Measurements from ENCODE around the gene SLC25A48.

SLC25A48 gene

DNA sequence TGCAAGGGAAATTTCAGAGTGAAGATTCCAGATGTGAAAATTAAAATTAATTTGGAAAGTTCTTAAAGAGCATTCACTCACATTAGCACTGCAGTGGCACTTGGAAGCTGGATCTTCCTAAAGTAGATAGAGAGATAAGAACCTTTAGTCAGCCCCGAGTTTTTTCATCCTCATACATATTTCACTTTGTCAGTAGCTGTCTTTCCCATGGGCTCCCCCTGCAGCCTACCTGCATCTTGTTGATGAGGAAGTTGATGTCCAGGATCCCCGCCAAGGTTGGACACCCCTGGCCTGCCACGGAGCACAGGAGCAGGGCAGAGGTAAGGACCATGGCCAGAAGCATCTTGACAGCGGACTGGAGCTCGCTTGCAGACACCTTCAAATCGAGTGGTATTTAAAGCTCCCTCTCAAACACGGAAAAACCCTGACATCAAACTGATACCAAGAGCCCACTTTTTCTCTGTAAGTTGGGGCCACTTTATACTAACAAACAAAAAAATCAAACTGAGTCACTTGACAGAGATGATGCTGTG is 61.1 kb downstream of the SLC25A48 start, which contains the start of gene IL9:
TSS of gene IL9 (minus strand) at position 368 of the 533 bp plus-strand sequence. CDS start at position 343, 25 bp downstream.
- no peak for DNase-seq (ENCODE audit: low spot score in 2 of 2)
- ATAC-seq (replicated peaks; ENCODE audit: extremely low read depth, poor library complexity, severe bottlenecking) = no peak
- Mint-ChIP-seq H3K36me3 (ENCODE audit: insufficient read depth) (no peaks in the 10 kb centered on the region), H3K27ac (ENCODE audit: low read depth) (no peak within 1 kb of the TSS), H3K9me3 (no peaks in the 10 kb centered on the region), H3K4me1 (peaks cover 9% of the 10 kb centered on the region), H3K4me3 (no peak within 1 kb of the TSS), H3K27me3 (peaks cover 78% of the 10 kb centered on the region)

DNA sequence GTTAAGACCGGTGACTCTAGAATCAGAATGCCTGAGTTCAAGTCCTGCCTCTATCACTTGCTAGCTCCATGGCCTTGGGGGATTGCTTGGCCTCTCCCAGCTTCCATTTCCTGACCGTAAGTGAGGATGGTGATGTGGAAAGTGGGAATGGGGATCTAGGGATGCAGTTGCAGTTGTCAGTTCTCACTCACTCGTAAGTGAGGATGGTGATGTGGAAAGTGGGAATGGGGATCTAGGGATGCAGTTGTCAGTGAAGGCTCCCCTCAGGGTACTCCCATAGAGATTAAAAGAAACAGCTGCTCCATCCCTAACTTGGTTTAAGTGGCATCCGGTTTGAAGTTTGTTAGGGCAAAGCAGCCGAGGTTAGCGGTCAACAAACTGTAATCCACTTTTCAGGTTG is 64.2 kb downstream of the SLC25A48 start:
- no peaks in the 10 kb centered on the region for H3K36me3 Mint-ChIP-seq (ENCODE audit: insufficient read depth)
- H3K4me3 Mint-ChIP-seq = no peak overlapping the region
- H3K4me1 Mint-ChIP-seq = no peaks in the 10 kb centered on the region
- DNase-seq (ENCODE audit: low spot score in 2 of 2) (no peak), ATAC-seq (replicated peaks; ENCODE audit: extremely low read depth, poor library complexity, severe bottlenecking) (no peak)
- no peaks in the 10 kb centered on the region for H3K9me3 Mint-ChIP-seq
- peaks cover 81% of the 10 kb centered on the region for H3K27me3 Mint-ChIP-seq
- H3K27ac Mint-ChIP-seq (ENCODE audit: low read depth) = no peak overlapping the region

DNA sequence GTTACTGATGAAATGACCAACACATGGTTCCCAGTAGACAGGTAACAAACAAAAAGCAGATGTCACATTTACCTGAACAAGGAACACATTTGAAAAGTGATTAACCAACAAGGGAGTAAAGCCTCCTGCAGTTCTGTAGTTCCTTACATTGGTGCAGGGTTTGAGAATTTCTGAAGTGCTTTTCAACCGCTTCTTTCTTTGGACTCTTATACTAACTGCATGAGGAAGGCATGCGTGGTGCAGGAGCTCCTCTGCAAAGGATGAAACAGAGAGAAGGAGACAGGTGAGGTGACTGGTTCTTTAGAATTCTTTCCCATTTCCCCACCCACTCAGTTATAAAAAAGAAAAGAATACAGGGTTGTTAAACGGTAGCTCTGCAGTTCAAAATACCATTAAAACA is 65.8 kb downstream of the SLC25A48 start:
- no peaks in the 10 kb centered on the region for H3K36me3 Mint-ChIP-seq (ENCODE audit: insufficient read depth)
- ATAC-seq (replicated peaks; ENCODE audit: extremely low read depth, poor library complexity, severe bottlenecking) = no peak
- peaks cover 87% of the 10 kb centered on the region for H3K27me3 Mint-ChIP-seq

DNA sequence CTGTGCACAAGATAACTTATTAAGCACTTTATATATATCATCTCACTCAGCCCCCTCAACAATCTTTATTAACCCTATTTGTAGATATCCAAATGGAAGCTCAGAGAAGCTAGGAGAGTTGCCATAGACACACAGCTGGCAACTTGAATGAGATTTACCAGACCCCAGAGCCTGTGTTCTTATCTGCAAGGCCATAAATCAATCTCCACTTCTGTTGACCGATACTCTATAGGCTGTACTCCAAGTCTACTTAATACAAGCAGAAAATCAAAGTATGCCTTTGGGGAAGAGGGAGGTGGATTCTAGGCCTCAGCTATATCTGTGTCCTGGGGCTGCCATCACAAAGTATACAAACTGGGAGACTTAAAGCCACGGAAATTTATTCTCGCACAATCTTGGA is 67.2 kb downstream of the SLC25A48 start:
- no peaks in the 10 kb centered on the region for H3K36me3 Mint-ChIP-seq (ENCODE audit: insufficient read depth)
- no peak for ATAC-seq (replicated peaks; ENCODE audit: extremely low read depth, poor library complexity, severe bottlenecking)
- H3K9me3 Mint-ChIP-seq = no peaks in the 10 kb centered on the region
- H3K27me3 Mint-ChIP-seq = peaks cover 87% of the 10 kb centered on the region
- H3K4me3 Mint-ChIP-seq = no peak overlapping the region
- H3K27ac Mint-ChIP-seq (ENCODE audit: low read depth) = no peak overlapping the region
- no peaks in the 10 kb centered on the region for H3K4me1 Mint-ChIP-seq
- no peak for DNase-seq (ENCODE audit: low spot score in 2 of 2)

More for the DNA sequence above, 65.8 kb downstream of the SLC25A48 start:
- H3K27ac Mint-ChIP-seq (ENCODE audit: low read depth) = no peak overlapping the region
- no peaks in the 10 kb centered on the region for H3K9me3 Mint-ChIP-seq
- H3K4me3 Mint-ChIP-seq = no peak overlapping the region
- no peak for DNase-seq (ENCODE audit: low spot score in 2 of 2)
- H3K4me1 Mint-ChIP-seq = no peaks in the 10 kb centered on the region

DNA sequence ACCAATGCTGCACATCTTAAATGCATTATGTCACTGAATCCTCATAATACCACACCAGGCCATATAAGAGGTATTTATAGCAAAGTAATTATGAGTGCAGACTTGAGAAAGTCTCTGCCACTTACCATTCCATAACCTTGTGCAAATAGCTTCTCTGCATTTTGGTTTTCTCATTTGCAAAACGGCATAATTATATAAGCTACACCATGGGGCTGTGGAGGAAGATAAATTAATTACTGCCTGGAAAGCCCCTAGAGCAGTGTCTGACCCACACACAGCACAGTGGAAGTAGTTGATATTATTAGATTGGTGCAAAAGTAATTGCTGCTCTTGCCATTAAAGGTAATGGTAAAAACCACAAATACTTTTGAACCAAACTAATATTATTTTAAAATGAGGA is 70.7 kb downstream of the SLC25A48 start:
- no peaks in the 10 kb centered on the region for H3K9me3 Mint-ChIP-seq
- no peak for ATAC-seq (replicated peaks; ENCODE audit: extremely low read depth, poor library complexity, severe bottlenecking)
- DNase-seq (ENCODE audit: low spot score in 2 of 2) = no peak
- peaks cover 2% of the 10 kb centered on the region for H3K36me3 Mint-ChIP-seq (ENCODE audit: insufficient read depth)
- H3K27me3 Mint-ChIP-seq = peaks cover 82% of the 10 kb centered on the region
- no peaks in the 10 kb centered on the region for H3K4me1 Mint-ChIP-seq
- no peak overlapping the region for H3K27ac Mint-ChIP-seq (ENCODE audit: low read depth)
- H3K4me3 Mint-ChIP-seq = no peak overlapping the region

DNA sequence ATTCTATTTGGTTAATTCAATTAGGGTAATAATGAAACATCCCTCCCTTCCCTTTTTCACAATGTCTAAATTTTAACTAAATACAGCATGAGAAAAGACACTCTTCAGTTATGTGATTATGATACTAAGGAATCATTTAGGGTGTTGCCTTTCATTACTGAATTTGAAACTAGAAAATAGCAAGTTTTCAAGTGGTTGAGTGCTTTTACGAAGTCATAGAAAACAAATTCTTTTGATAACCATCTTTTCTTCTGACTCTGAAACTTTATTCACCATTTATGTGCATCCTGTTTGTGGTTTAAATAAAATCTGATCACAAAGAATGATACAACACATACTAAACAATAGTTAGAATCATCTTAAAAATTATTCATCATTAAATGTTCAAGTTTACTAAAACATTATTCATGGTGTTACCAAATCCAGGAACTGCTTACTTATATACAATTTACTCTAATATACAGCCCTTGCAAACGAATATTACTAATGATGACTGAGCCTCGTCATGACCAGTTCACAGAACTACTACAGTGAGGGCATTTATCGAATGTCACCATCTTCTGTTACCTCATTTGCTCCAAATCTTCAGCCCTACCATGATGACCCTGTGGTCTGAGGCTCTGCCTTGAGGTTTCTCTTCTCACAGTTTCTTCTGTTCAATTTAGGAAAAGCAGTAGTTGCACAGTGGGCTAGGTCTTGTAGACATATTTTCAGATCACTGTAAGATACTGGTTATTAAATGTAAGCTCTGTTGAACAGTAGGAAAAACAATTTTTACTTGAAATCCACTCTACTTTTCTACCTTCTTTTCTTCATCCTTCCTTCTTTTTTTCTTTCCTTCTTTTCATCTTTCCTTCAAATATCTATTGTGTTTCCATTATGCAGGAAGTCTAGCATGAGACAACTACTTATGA is 79.5 kb downstream of the SLC25A48 start:
- Mint-ChIP-seq H3K36me3 (ENCODE audit: insufficient read depth) (no peaks in the 10 kb centered on the region), H3K4me3 (no peak overlapping the region), H3K27ac (ENCODE audit: low read depth) (no peak overlapping the region), H3K9me3 (no peaks in the 10 kb centered on the region), H3K4me1 (peaks cover 17% of the 10 kb centered on the region), H3K27me3 (peaks cover 60% of the 10 kb centered on the region)
- DNase-seq (ENCODE audit: low spot score in 2 of 2) (no peak), ATAC-seq (replicated peaks; ENCODE audit: extremely low read depth, poor library complexity, severe bottlenecking) (peak; percentile 22)

DNA sequence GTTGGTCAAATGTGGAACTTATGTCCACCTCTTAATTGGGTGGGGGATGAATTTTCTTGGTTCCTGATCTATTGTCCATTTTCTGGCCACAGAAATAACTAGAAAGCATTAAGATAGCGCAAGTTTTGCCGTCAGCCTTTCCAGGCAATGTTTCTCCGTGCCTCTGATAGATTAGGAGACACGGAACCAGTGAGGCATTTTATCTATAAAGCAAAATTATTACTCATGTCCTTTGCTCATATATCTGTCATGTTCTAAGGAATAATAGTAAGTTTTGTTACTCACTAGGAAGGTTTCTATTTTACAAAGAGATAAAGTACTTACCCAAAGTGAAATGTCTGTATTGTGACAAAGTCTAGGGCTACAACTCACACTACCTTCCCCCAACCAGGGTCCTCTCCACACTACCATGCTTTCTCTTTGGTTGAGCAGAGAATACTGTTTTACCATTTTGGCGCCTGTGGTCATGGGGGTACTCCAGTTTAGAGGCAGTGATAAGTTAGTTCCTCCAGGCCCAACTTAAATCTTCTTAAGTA is 81.1 kb downstream of the SLC25A48 start:
- no peaks in the 10 kb centered on the region for H3K9me3 Mint-ChIP-seq
- peaks cover 45% of the 10 kb centered on the region for H3K27me3 Mint-ChIP-seq
- no peaks in the 10 kb centered on the region for H3K36me3 Mint-ChIP-seq (ENCODE audit: insufficient read depth)
- ATAC-seq (replicated peaks; ENCODE audit: extremely low read depth, poor library complexity, severe bottlenecking) = no peak
- no peak overlapping the region for H3K27ac Mint-ChIP-seq (ENCODE audit: low read depth)
- no peak overlapping the region for H3K4me3 Mint-ChIP-seq
- no peak for DNase-seq (ENCODE audit: low spot score in 2 of 2)
- peaks cover 17% of the 10 kb centered on the region for H3K4me1 Mint-ChIP-seq

DNA sequence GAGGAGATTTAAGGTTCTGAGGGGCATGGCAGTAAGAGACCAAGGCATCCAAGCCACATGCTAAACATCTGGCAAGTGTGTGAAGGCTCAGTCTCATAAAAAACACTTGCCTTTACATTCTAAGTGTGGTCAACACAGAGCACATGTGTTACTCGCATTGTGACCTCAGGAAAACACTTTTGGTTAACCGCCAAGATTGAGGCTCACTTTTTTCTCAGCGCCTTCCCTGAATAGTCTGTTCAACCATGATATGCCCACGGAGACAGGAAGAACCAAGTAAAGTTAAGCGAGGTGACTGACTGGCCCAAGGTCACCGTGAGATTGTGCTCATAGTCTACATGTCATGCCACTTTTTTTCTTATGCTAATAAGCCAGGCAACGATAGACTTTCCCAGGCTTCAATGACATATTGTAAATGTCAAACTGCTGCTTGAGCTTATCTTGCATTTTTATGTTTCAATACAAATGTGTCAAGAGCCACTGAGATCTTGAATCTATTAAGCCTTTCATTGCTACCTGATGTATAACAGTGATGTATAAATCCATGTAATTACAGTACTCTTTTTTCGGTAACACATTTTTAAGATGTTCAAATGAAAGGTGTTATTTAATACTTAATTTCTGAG is 82.3 kb downstream of the SLC25A48 start:
- Mint-ChIP-seq H3K27ac (ENCODE audit: low read depth) (no peak overlapping the region), H3K4me1 (peaks cover 17% of the 10 kb centered on the region), H3K36me3 (ENCODE audit: insufficient read depth) (no peaks in the 10 kb centered on the region), H3K4me3 (no peak overlapping the region), H3K27me3 (peaks cover 33% of the 10 kb centered on the region), H3K9me3 (no peaks in the 10 kb centered on the region)
- ATAC-seq (replicated peaks; ENCODE audit: extremely low read depth, poor library complexity, severe bottlenecking) (peak; percentile 61), DNase-seq (ENCODE audit: low spot score in 2 of 2) (no peak)

DNA sequence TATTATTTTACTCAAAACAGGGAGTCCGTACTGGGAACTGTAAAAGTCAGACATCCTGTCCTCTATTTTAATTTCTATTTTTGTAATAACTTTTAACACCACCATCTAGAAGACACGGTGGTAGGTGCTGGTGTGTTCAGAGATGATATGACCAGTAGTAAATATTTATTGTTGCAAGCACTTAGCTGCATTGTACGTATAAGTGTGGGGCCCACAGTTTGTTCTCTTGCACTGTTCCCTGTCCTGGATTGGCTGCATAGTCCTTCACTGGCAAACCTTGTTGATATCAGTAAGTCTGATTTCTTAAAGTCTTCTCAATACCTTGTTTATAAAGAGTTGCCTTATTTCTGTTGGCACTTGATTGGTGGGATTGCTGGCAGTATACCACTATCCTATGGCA is 85.7 kb downstream of the SLC25A48 start:
- Mint-ChIP-seq H3K4me1 (peaks cover 17% of the 10 kb centered on the region), H3K4me3 (no peak overlapping the region), H3K36me3 (ENCODE audit: insufficient read depth) (no peaks in the 10 kb centered on the region), H3K9me3 (no peaks in the 10 kb centered on the region), H3K27ac (ENCODE audit: low read depth) (no peak overlapping the region), H3K27me3 (peaks cover 54% of the 10 kb centered on the region)
- ATAC-seq (replicated peaks; ENCODE audit: extremely low read depth, poor library complexity, severe bottlenecking) (no peak), DNase-seq (ENCODE audit: low spot score in 2 of 2) (no peak)

DNA sequence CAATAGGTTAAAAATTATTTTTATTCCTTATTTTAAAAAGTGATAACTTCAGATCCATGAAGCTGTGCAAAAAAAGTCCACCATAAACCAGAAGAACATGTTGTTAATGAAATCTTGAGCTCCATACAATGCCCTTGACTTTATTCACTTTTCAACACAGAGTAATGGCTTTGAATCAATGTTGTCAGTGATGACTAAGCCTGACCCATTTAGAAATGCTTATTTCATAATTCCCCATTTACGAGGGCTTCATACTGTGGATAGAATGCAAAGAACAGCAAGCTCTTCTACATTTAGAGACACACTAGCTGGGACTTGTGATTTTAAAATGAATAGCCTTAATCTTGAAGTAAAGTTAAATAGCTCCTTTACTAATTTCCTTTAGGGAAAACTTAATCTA is 86.9 kb downstream of the SLC25A48 start:
- peaks cover 65% of the 10 kb centered on the region for H3K27me3 Mint-ChIP-seq
- ATAC-seq (replicated peaks; ENCODE audit: extremely low read depth, poor library complexity, severe bottlenecking) (no peak), DNase-seq (ENCODE audit: low spot score in 2 of 2) (no peak)
- H3K4me1 Mint-ChIP-seq = peaks cover 13% of the 10 kb centered on the region
- no peaks in the 10 kb centered on the region for H3K36me3 Mint-ChIP-seq (ENCODE audit: insufficient read depth)
- H3K27ac Mint-ChIP-seq (ENCODE audit: low read depth) = no peak overlapping the region
- H3K4me3 Mint-ChIP-seq = no peak overlapping the region
- no peaks in the 10 kb centered on the region for H3K9me3 Mint-ChIP-seq

DNA sequence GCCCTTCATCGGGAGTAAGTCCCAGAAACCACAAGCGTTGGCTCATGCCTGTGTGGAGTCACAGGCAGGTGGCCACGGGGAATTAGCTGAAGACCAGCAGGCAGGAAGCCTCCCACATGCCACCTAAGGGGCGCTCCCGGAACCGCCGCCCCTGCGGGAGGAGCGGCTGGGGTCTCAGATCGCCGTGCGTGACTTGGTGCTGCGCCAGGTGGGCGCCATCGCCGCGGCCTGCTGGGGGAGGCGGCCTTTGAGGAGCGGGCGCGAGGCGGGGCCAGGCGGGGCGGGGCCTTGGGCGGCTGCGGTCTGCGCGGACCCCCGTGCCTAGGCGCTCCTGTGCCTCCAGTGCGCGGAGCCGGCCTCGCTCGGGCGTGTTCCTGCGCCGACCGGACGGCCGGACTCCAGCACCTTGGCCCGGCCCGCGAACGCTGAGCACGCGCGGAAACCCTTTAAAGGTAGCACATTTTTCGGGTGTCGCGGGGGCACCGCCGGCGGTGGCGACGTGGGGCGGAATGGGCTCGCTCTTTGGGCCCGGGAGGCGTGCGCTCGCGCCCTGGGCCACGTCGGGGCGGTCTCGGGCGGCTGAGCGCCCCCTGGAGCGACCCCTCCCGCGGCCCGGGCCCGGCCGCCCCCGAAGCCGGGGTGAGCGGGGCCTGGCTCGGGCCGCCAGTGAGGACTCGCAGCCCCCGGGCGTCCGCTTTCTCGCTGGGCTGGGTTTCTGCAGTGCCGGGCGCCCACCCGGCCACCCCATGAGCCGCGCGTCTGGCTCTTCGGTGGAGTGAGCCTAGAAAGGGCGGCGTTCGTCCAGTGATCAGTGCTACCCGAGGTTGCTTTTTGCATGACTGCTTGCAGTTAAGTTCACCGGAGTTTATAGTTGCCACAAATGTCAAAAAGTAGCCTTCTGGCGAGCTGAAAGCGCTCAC is 95.8 kb downstream of the SLC25A48 start:
- no peak for DNase-seq (ENCODE audit: low spot score in 2 of 2)
- Mint-ChIP-seq H3K9me3 (no peaks in the 10 kb centered on the region), H3K4me1 (no peaks in the 10 kb centered on the region), H3K27ac (ENCODE audit: low read depth) (no peak overlapping the region), H3K36me3 (ENCODE audit: insufficient read depth) (no peaks in the 10 kb centered on the region), H3K27me3 (peaks cover 67% of the 10 kb centered on the region), H3K4me3 (no peak overlapping the region)
- no peak for ATAC-seq (replicated peaks; ENCODE audit: extremely low read depth, poor library complexity, severe bottlenecking)

DNA sequence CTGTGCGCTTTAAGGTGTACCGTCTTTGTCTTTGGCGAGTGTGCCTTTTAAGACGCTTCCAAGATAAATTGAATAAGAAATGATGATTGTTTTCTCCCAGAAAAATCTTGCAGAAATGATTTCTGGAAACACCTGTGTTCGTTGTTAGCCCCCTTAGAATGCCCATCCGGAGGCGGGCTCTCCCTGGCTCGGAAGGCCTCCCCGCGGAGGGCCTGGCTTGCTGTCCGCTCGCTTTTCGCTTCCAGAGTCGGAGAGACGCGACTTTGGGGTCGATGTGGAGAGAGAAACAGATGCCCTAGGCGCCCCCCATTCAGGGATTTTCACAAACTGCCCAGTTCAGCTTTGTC is 96.5 kb downstream of the SLC25A48 start:
- Mint-ChIP-seq H3K27ac (ENCODE audit: low read depth) (no peak overlapping the region), H3K4me1 (no peaks in the 10 kb centered on the region), H3K27me3 (peaks cover 66% of the 10 kb centered on the region), H3K9me3 (no peaks in the 10 kb centered on the region), H3K36me3 (ENCODE audit: insufficient read depth) (no peaks in the 10 kb centered on the region), H3K4me3 (no peak overlapping the region)
- ATAC-seq (replicated peaks; ENCODE audit: extremely low read depth, poor library complexity, severe bottlenecking) (no peak), DNase-seq (ENCODE audit: low spot score in 2 of 2) (no peak)
